ENCODE results near the gene RFX2. TPM values are rescaled to one million over a fixed set of nuclear protein-coding genes. Genes with fewer than 3 reads are reported as not detected.
A peak's percentile ranks its signal among the peaks of the same experiment; 100 is the strongest.

Gene RFX2
- total RNA-seq, 6 experiments from 2014 or later: 6.3 to 9.5 (median 6.9) TPM

DNA sequence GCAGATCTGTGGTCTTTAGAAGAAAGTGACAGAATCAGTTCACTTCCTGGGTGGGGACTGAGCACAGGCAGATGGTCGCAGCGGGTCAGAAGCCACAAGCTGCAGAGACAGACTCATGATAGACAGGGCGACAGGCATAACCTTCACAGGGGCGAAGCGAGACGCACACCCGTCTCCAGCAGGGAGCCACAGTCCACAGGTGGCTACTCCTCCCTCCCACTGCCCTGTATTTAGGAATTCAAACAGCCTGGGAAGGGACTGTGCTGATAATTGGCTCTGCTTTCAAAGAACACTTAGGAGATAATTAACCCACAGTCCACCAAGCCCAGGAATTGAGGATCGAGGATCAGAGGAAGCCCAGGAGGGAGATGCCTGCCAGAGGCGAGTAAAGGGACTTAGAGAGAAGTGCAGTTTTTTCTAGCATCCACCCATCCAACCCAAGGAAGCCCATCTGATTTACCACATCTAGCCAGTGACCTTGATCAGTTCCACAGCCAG, 23.2 kb downstream of the RFX2 start:
- no peak for DNase-seq
- peaks cover 5% of the 10 kb centered on the region for H3K27me3 Mint-ChIP-seq (ENCODE audit: insufficient read depth)
- H3K4me3 Mint-ChIP-seq: peak overlapping the region; percentile 87
- 0 out of 2 replicates have a peak, but pooled peaks cover 5% of the 10 kb centered on the region for H3K36me3 Mint-ChIP-seq (ENCODE audit: low read depth)
- peak overlapping the region; percentile 98 for H3K27ac Mint-ChIP-seq
- no peaks in the 10 kb centered on the region for H3K9me3 Mint-ChIP-seq
- peaks cover 65% of the 10 kb centered on the region for H3K4me1 Mint-ChIP-seq (ENCODE audit: low read depth)
- TF ChIP-seq, protein P1, sequence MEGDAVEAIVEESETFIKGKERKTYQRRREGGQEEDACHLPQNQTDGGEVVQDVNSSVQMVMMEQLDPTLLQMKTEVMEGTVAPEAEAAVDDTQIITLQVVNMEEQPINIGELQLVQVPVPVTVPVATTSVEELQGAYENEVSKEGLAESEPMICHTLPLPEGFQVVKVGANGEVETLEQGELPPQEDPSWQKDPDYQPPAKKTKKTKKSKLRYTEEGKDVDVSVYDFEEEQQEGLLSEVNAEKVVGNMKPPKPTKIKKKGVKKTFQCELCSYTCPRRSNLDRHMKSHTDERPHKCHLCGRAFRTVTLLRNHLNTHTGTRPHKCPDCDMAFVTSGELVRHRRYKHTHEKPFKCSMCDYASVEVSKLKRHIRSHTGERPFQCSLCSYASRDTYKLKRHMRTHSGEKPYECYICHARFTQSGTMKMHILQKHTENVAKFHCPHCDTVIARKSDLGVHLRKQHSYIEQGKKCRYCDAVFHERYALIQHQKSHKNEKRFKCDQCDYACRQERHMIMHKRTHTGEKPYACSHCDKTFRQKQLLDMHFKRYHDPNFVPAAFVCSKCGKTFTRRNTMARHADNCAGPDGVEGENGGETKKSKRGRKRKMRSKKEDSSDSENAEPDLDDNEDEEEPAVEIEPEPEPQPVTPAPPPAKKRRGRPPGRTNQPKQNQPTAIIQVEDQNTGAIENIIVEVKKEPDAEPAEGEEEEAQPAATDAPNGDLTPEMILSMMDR (IDR thresholded peaks at IDR 0.05): no peak

DNA sequence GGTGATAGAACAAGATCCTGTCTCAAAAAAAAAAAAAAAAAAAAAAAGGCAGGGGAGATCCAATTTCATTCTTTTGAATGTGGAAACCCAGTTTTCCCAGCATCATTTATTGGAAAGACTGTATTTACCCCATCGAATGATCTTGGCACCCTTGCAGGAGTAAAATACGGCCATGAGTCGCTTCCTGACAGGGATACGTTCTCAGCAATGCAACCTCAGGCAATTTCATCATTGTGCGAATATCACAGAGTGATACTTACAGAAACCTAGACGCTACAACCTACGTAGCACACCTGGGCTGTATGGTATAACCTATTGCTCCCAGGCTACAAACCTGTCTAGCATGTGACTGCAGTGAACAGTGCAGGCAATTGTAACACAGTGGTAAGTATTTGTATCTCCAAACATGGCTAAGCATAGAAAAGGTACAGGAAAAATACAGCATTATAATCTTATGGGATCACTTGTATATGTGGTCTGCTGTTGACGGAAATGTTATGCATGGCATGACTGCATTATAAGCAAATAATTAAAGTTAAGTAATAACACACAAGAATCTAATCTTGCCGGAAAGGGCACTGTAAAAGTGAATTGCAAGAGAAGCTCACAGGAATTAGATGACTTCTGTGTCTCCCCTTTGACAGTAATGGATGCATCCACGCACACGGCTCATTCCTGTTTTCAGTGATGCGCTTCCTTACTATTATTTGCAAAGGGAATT, 24.1 kb downstream of the RFX2 start:
- Mint-ChIP-seq H3K36me3 (ENCODE audit: low read depth) (0 out of 2 replicates have a peak, but pooled peaks cover 5% of the 10 kb centered on the region), H3K4me3 (peak overlapping the region; percentile 87), H3K27ac (peak overlapping the region; percentile 98), H3K9me3 (no peaks in the 10 kb centered on the region), H3K27me3 (ENCODE audit: insufficient read depth) (peaks cover 3% of the 10 kb centered on the region; the same call in 1 of the 2 replicates), H3K4me1 (ENCODE audit: low read depth) (peaks cover 56% of the 10 kb centered on the region)
- TF ChIP-seq, protein P1 (IDR thresholded peaks at IDR 0.05): no peak
- peak; percentile 61 for DNase-seq

DNA sequence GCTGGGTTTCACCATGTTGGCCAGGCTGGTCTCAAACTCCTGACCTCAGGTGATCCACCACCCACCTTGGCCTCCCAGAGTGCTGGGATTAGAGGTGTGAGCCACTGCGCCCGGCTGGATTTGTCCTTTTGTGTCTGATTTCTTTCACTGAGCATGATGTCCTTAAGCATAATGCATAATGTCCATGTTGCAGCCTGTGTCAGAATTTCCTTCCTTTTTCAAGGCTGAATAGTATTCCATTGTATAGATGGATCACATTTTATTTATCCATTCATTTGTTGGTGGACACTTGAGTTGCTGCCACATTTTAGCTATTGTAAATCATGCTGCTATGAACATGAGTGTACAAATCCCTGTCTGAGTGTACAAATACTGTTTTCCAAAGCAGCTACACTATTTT, 25.5 kb downstream of the RFX2 start:
- TF ChIP-seq, protein P1 (IDR thresholded peaks at IDR 0.05): no peak
- Mint-ChIP-seq H3K36me3 (ENCODE audit: low read depth) (0 out of 2 replicates have a peak, but pooled peaks cover 5% of the 10 kb centered on the region), H3K4me3 (no peak overlapping the region), H3K27me3 (ENCODE audit: insufficient read depth) (peaks cover 3% of the 10 kb centered on the region; the same call in 1 of the 2 replicates), H3K9me3 (no peaks in the 10 kb centered on the region), H3K27ac (no peak overlapping the region), H3K4me1 (ENCODE audit: low read depth) (peaks cover 47% of the 10 kb centered on the region)
- DNase-seq: no peak

DNA sequence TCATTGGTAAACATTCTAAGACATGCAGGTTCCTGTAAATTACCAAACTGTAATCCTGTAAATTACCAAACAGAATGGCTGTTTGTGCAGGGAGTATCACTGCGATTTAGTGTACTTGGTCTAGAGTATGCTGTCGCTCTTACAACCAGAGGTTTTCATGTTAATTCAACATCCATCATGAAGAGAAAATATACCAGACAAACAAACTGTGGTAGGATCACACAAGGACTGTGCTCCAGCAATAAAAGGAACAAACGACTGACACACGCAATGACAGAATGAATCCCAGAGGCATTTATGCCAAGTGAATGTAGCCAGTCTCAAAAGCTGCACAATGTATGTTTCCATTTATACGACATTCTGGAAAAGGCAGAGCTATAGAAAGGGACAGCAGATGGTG, 31.2 kb downstream of the RFX2 start:
- H3K4me1 Mint-ChIP-seq (ENCODE audit: low read depth): peaks cover 42% of the 10 kb centered on the region
- no peak for DNase-seq
- TF ChIP-seq, protein P1 (IDR thresholded peaks at IDR 0.05): no peak
- peaks cover 1% of the 10 kb centered on the region for H3K27me3 Mint-ChIP-seq (ENCODE audit: insufficient read depth)
- H3K27ac Mint-ChIP-seq: no peak overlapping the region
- H3K4me3 Mint-ChIP-seq: no peak overlapping the region
- no peaks in the 10 kb centered on the region for H3K9me3 Mint-ChIP-seq
- peaks cover 9% of the 10 kb centered on the region for H3K36me3 Mint-ChIP-seq (ENCODE audit: low read depth)

DNA sequence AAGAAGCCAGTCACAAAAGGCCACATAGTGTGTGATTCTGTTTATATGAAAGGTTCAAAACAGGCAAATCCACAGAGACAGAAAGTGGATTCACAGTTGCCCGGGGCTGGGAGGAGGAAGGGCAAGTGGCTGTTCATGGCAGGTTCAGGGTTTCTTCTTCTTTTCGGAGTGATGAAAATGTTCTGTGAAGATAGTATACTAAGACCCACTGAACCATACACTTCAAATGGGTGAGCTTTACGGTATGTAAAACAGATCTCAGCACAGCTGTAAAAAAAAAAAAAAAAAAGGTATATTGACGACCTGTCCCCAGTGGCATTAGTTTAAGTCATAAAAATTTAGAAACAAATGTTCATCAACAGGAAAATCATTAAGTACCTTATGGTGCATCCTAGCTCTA, 32.2 kb downstream of the RFX2 start:
- Mint-ChIP-seq H3K27ac (peak overlapping the region; percentile 97), H3K9me3 (no peaks in the 10 kb centered on the region), H3K4me1 (ENCODE audit: low read depth) (peaks cover 47% of the 10 kb centered on the region), H3K27me3 (ENCODE audit: insufficient read depth) (peaks cover 1% of the 10 kb centered on the region), H3K36me3 (ENCODE audit: low read depth) (peaks cover 9% of the 10 kb centered on the region), H3K4me3 (no peak overlapping the region)
- no peak for DNase-seq
- TF ChIP-seq, protein P1 (IDR thresholded peaks at IDR 0.05): no peak

Data from HFFc6 (cell line).